ENCODE measurements around the gene SKIDA1. TPM values are rescaled to one million over a fixed set of nuclear protein-coding genes. Genes with fewer than 3 reads are reported as not detected.
A peak's percentile ranks its signal among the peaks of the same experiment; 100 is the strongest.

SKIDA1 gene
- total and polyA plus RNA-seq, 2 experiments from 2014 or later: 1.5 to 3.5 TPM

- peak; percentile 9 for ATAC-seq
Observed at GRCh38 chr10:21496343-21497176, 28.9 kb downstream of the SKIDA1 start.

GRCh38 chr10:21495752-21496342 lies 29.6 kb downstream of the SKIDA1 start:
- TF ChIP-seq POLR2AphosphoS5 (IDR thresholded peaks at IDR 0.05; ENCODE audit: low read depth) (peak; percentile 42), REST (IDR thresholded peaks at IDR 0.05; ENCODE audit: unreplicated experiment) (no peak), EZH2 (IDR thresholded peaks at IDR 0.05; ENCODE audit: low read depth, unreplicated experiment) (no peak), ZNF114 (CRISPR knock-in tag; IDR thresholded peaks at IDR 0.05) (no peak), CREB1 (CRISPR knock-in tag; IDR thresholded peaks at IDR 0.05; ENCODE audit: low read depth) (peak; percentile 44; the same call in 1 of the 2 replicates), NANOG (IDR thresholded peaks at IDR 0.05; ENCODE audit: borderline replicate concordance) (0 out of 2 replicates have a peak, but pooled peaks have one; percentile 33), STAT1 (IDR thresholded peaks at IDR 0.05; ENCODE audit: unreplicated experiment) (no peak), EZH2phosphoT487 (IDR thresholded peaks at IDR 0.05; ENCODE audit: unreplicated experiment) (no peak)
- TF ChIP-seq, protein P1, sequence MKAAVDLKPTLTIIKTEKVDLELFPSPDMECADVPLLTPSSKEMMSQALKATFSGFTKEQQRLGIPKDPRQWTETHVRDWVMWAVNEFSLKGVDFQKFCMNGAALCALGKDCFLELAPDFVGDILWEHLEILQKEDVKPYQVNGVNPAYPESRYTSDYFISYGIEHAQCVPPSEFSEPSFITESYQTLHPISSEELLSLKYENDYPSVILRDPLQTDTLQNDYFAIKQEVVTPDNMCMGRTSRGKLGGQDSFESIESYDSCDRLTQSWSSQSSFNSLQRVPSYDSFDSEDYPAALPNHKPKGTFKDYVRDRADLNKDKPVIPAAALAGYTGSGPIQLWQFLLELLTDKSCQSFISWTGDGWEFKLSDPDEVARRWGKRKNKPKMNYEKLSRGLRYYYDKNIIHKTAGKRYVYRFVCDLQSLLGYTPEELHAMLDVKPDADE (IDR thresholded peaks at IDR 0.05): no peak
- TF ChIP-seq, protein P2, sequence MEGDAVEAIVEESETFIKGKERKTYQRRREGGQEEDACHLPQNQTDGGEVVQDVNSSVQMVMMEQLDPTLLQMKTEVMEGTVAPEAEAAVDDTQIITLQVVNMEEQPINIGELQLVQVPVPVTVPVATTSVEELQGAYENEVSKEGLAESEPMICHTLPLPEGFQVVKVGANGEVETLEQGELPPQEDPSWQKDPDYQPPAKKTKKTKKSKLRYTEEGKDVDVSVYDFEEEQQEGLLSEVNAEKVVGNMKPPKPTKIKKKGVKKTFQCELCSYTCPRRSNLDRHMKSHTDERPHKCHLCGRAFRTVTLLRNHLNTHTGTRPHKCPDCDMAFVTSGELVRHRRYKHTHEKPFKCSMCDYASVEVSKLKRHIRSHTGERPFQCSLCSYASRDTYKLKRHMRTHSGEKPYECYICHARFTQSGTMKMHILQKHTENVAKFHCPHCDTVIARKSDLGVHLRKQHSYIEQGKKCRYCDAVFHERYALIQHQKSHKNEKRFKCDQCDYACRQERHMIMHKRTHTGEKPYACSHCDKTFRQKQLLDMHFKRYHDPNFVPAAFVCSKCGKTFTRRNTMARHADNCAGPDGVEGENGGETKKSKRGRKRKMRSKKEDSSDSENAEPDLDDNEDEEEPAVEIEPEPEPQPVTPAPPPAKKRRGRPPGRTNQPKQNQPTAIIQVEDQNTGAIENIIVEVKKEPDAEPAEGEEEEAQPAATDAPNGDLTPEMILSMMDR (conservative IDR thresholded peaks at IDR 0.05; ENCODE audit: low read depth in 2 of 2): peak; percentile 73 to 88
- DNase-seq (ENCODE audit: low spot score) (peak; percentile 95), ATAC-seq (peak; percentile 55)
- Histone ChIP-seq H3K27ac (ENCODE audit: low read depth) (peak overlapping the region; percentile 88), H2AFZ (no peak overlapping the region), H4K20me1 (replicated peaks; ENCODE audit: insufficient read depth) (no peaks in the 10 kb centered on the region), H3K36me3 (ENCODE audit: insufficient read depth) (no peaks in the 10 kb centered on the region), H3K4me2 (peak overlapping the region; percentile 78), H3K79me2 (replicated peaks; ENCODE audit: insufficient read depth) (peaks cover 4% of the 10 kb centered on the region; the same call in 1 of the 2 replicates), H3K9me2 (ENCODE audit: insufficient read depth) (no peaks in the 10 kb centered on the region), H3K4me3 (peak overlapping the region; percentile 76), H3F3A (replicated peaks; ENCODE audit: low read depth) (peaks cover 8% of the 10 kb centered on the region; the same call in 1 of the 2 replicates), H3K4me1 (ENCODE audit: insufficient read depth) (peaks cover 38% of the 10 kb centered on the region), H3K27me3 (ENCODE audit: insufficient read depth) (peaks cover 55% of the 10 kb centered on the region)
- H3K4me3 Mint-ChIP-seq: peak overlapping the region; percentile 81
- peaks cover 49% of the 10 kb centered on the region for H3K4me1 Mint-ChIP-seq
- H3K9me3 Mint-ChIP-seq: no peaks in the 10 kb centered on the region
- H3K27ac Mint-ChIP-seq: no peak overlapping the region
- peaks cover 52% of the 10 kb centered on the region for H3K27me3 Mint-ChIP-seq (ENCODE audit: insufficient read depth, low read depth, poor library complexity)
- peaks cover 2% of the 10 kb centered on the region for H3K36me3 Mint-ChIP-seq (ENCODE audit: low read depth)

More at GRCh38 chr10:21496343-21497176, 28.9 kb downstream of the SKIDA1 start:
- peak overlapping the region; percentile 76 for H3K4me3 ChIP-seq
- peaks cover 46% of the 10 kb centered on the region for H3K4me1 ChIP-seq (ENCODE audit: insufficient read depth)
- H3K4me1 Mint-ChIP-seq: peaks cover 51% of the 10 kb centered on the region
- peak overlapping the region; percentile 88 for H3K27ac ChIP-seq (ENCODE audit: low read depth)
- peaks cover 4% of the 10 kb centered on the region; the same call in 1 of the 2 replicates for H3K79me2 ChIP-seq (replicated peaks; ENCODE audit: insufficient read depth)
- H3K36me3 ChIP-seq (ENCODE audit: insufficient read depth): no peaks in the 10 kb centered on the region
- peaks cover 62% of the 10 kb centered on the region for H3K27me3 ChIP-seq (ENCODE audit: insufficient read depth)
- TF ChIP-seq POLR2AphosphoS5 (IDR thresholded peaks at IDR 0.05; ENCODE audit: low read depth): peak; percentile 17; the same call in 1 of the 2 replicates
- TF ChIP-seq, protein P2 (conservative IDR thresholded peaks at IDR 0.05; ENCODE audit: low read depth in 2 of 2): peak in 1 of 2 experiments; percentile 38; a peak in 2 of 4 replicates
- no peak for TF ChIP-seq EZH2phosphoT487 (IDR thresholded peaks at IDR 0.05; ENCODE audit: unreplicated experiment)
- peak; percentile 63 for DNase-seq (ENCODE audit: low spot score)
- no peaks in the 10 kb centered on the region for H3K9me2 ChIP-seq (ENCODE audit: insufficient read depth)
- H3K4me3 Mint-ChIP-seq: peak overlapping the region; percentile 81
- peaks cover 57% of the 10 kb centered on the region for H3K27me3 Mint-ChIP-seq (ENCODE audit: insufficient read depth, low read depth, poor library complexity)
- H3K4me2 ChIP-seq: peak overlapping the region; percentile 78
- peaks cover 10% of the 10 kb centered on the region; the same call in 1 of the 2 replicates for H3F3A ChIP-seq (replicated peaks; ENCODE audit: low read depth)
- no peaks in the 10 kb centered on the region for H4K20me1 ChIP-seq (replicated peaks; ENCODE audit: insufficient read depth)
- H3K27ac Mint-ChIP-seq: 0 out of 2 replicates have a peak overlapping the region, but pooled peaks have one; percentile 65
- H3K9me3 Mint-ChIP-seq: no peaks in the 10 kb centered on the region
- H2AFZ ChIP-seq: no peak overlapping the region
- peaks cover 2% of the 10 kb centered on the region for H3K36me3 Mint-ChIP-seq (ENCODE audit: low read depth)
